K562 (cell line): ENCODE results near the gene NPEPPS. TPM values are rescaled to one million over a fixed set of nuclear protein-coding genes. Genes with fewer than 3 reads are reported as not detected.

Experiments
- ATAC-seq: fragments of 200-7000 bp; cut with Tn5 transposase; 3 replicates; pipeline ENCODE4 v1.9.1; 2020; ENCODE audit warnings: moderate library complexity
- BruUV-seq: library from RNA; stranded (reverse); fragments of 400-500 nt; replicated peaks from 2 replicates; lab custom pipeline; 2021; lab: Mats Ljungman, UMichigan
- CTCF ChIA-PET: fragments of 300-600 bp; formaldehyde crosslinking; extraction: SDS; loops from one replicate; lab custom pipeline; 2021; ENCODE audit warnings: low intra/inter-chr PET ratio; lab: Yijun Ruan, JAX
- POLR2A ChIA-PET: fragments of 300-600, 350-650 bp; sonication (Branson Sonifier 250); formaldehyde crosslinking; extraction: SDS; loops from one replicate; lab custom pipeline; 2021; ENCODE audit warnings: antibody characterized with exemption, inconsistent platforms; lab: Yijun Ruan, JAX
- DNase-seq, 4 experiments: peaks; one replicate each; pipeline versions ENCODE4 v3.0.0 to v3.0.0-alpha.2; 2011 to 2018; ENCODE audit warnings: low spot score in 3 of 4, mixed read lengths in 3 of 4; ENCODE audit errors: extremely low read depth in 1 of 4
- FAIRE-seq: peaks from 2 replicates; lab custom pipeline; 2011; peaks lifted over from hg19 to GRCh38; lab: Jason Lieb, UNC
- H2AFZ ChIP-seq: 2 replicates; pipeline ENCODE4 v1.6.0; 2011; ENCODE audit warnings: low read depth, low read length, control low read depth, inconsistent platforms
- H3K27ac ChIP-seq: fragments of 200-600 bp; 3 replicates; pipeline ENCODE4 v1.8.0; 2011; ENCODE audit warnings: low read depth, mild to moderate bottlenecking, control low read depth, inconsistent platforms, low read length, moderate library complexity, mixed read lengths; ENCODE audit errors: extremely low read depth
- H3K27me3 ChIP-seq, 2 experiments: fragments of 300-600 bp in 1 of 2; 2 replicates in 1 of 2; 3 replicates in 1 of 2; pipeline versions ENCODE4 v1.6.0 to v1.8.0; 2011; ENCODE audit warnings: inconsistent platforms in 2 of 2, low read length in 2 of 2, mild to moderate bottlenecking in 1 of 2, mixed read lengths in 1 of 2, moderate library complexity in 1 of 2; ENCODE audit not compliant: control insufficient read depth in 2 of 2, insufficient read depth in 2 of 2
- H3K36me3 ChIP-seq: fragments of 300-600 bp; 3 replicates; pipeline ENCODE4 v1.8.0; 2011; ENCODE audit warnings: mild to moderate bottlenecking, low read length, inconsistent platforms; ENCODE audit not compliant: control insufficient read depth, insufficient read depth
- H3K4me1 ChIP-seq, 2 experiments: fragments of 200-600 bp in 1 of 2; replicated peaks in 1 of 2; 2 replicates in 1 of 2; 3 replicates in 1 of 2; pipeline versions ENCODE4 v1.5.1 to v1.8.0; 2011; ENCODE audit warnings: inconsistent platforms in 2 of 2, low read length in 2 of 2, mild to moderate bottlenecking in 1 of 2, mixed read lengths in 1 of 2, moderate library complexity in 1 of 2; ENCODE audit not compliant: control insufficient read depth in 2 of 2, insufficient read depth in 2 of 2
- H3K4me2 ChIP-seq: 2 replicates; pipeline ENCODE4 v1.6.1; 2011; ENCODE audit warnings: low read length, control low read depth, inconsistent platforms, mixed read lengths; ENCODE audit not compliant: insufficient read depth
- H3K4me3 ChIP-seq: fragments of 200-600 bp; sonication (generic), shearing (Covaris generic); 2 replicates; pipeline ENCODE4 v1.5.1; 2016; ENCODE audit warnings: control low read depth, inconsistent platforms
- H3K79me2 ChIP-seq: fragments of 200-600 bp; 3 replicates; pipeline ENCODE4 v1.8.0; 2011; ENCODE audit warnings: low read length, inconsistent platforms; ENCODE audit not compliant: control insufficient read depth, insufficient read depth
- H3K9ac ChIP-seq, 2 experiments: 2 replicates each; pipeline versions ENCODE4 v1.6.0 to v1.6.1; 2011; ENCODE audit warnings: low read depth in 2 of 2, low read length in 2 of 2, control low read depth in 1 of 2, inconsistent platforms in 1 of 2, mild to moderate bottlenecking in 1 of 2, mixed read lengths in 1 of 2; ENCODE audit not compliant: insufficient read depth in 1 of 2
- H3K9me1 ChIP-seq: one replicate; pipeline ENCODE4 v1.6.0; 2011; ENCODE audit warnings: inconsistent platforms, mild to moderate bottlenecking, low read length, moderate library complexity; ENCODE audit not compliant: control insufficient read depth, insufficient read depth
- H3K9me3 ChIP-seq: replicated peaks from 2 replicates; pipeline ENCODE4 v1.5.1; 2011; ENCODE audit warnings: low read depth, low read length, inconsistent platforms; ENCODE audit not compliant: control insufficient read depth, insufficient read depth
- H4K20me1 ChIP-seq: replicated peaks from 2 replicates; pipeline ENCODE4 v1.6.1; 2011; ENCODE audit warnings: low read length, inconsistent platforms, mixed read lengths; ENCODE audit not compliant: control insufficient read depth, insufficient read depth
- POLR3A ChIP-seq: IDR thresholded peaks from 2 replicates; pipeline ENCODE4 v1.6.1; 2011; ENCODE audit warnings: borderline replicate concordance, mild to moderate bottlenecking, moderate library complexity; ENCODE audit not compliant: insufficient read length, insufficient read depth; ENCODE audit errors: extremely low read depth
- RFX5 ChIP-seq: IDR thresholded peaks from 2 replicates; pipeline ENCODE4 v1.6.1; 2011; ENCODE audit warnings: low read depth, mild to moderate bottlenecking, improper control_type of control experiment, low read length
- ZNF507 ChIP-seq: conservative IDR thresholded peaks from 2 replicates; pipeline ENCODE4 v1.6.1; 2017; ENCODE audit warnings: missing genetic modification characterization, missing compliant biosample characterization
- WGBS: fragments of 100-300 bp; shearing (Covaris generic); methylation state at CpG from one replicate; pipeline ENCODE4 v1.1.6; 2016; ENCODE audit warnings: low coverage, mixed read lengths; ENCODE audit not compliant: insufficient coverage; ENCODE audit errors: missing lambda C conversion rate; 5-methylcytosine and 5-hydroxymethylcytosine counted together
- in situ Hi-C: fragments of 300-500 bp; cut with MboI; formaldehyde crosslinking; loops from 4 replicates; pipeline ENCODE4 v1.15.0; 2018; ENCODE audit warnings: inconsistent platforms, mixed read lengths
- intact Hi-C: fragments of 100-400 bp; cut with micrococcal nuclease; formaldehyde crosslinking; loops from 2 replicates; pipeline ENCODE4 v1.14.2; 2022
- polyA plus RNA-seq, 8 experiments: library from polyadenylated mRNA; depleted of rRNA in 4 of 8; stranded (reverse) in 5 of 8; unstranded in 3 of 8; fragments of >200 nt; fragmentation: Nextera tagmentation in 2 of 8; fragmentation: Illumina TruSeq in 1 of 8; extraction: Ambion mirVana in 2 of 8; extraction: Trizol in 1 of 8; gene quantifications; 2 replicates each; pipeline versions ENCODE4 v1.2.1 to v1.2.3, GENCODE V29; 2011 to 2014; ENCODE audit warnings: inconsistent platforms in 1 of 8, missing spikeins in 1 of 8
- total RNA-seq, 7 experiments: library from RNA; depleted of rRNA in 6 of 7; stranded (reverse); fragments of >200 nt in 6 of 7; fragmentation: Illumina TruSeq in 2 of 7; extraction: Trizol in 2 of 7; gene quantifications; 2 replicates each; pipeline versions ENCODE4 v1.2.1 to v1.2.3, GENCODE V29; 2011 to 2021; ENCODE audit warnings: low replicate concordance in 1 of 7
- TF ChIP-seq, protein P1 (sequence below), 2 experiments: fragments of 450-650 bp in 1 of 2; sonication (generic) in 1 of 2; formaldehyde crosslinking in 1 of 2; IDR thresholded peaks in 1 of 2; conservative IDR thresholded peaks in 1 of 2; 2 replicates each; pipeline versions ENCODE4 v1.6.1 to v1.8.1; 2016 to 2023; ENCODE audit warnings: mild to moderate bottlenecking in 2 of 2, moderate library complexity in 2 of 2, inconsistent platforms in 1 of 2, missing genetic modification reagents in 1 of 2

Gene NPEPPS
- total and polyA plus RNA-seq, 9 of the 15 experiments (the other 6 are each of a cell fraction or from before 2014, with no cell fraction given) = 21.4 to 108 (median 46.0) TPM

DNA sequence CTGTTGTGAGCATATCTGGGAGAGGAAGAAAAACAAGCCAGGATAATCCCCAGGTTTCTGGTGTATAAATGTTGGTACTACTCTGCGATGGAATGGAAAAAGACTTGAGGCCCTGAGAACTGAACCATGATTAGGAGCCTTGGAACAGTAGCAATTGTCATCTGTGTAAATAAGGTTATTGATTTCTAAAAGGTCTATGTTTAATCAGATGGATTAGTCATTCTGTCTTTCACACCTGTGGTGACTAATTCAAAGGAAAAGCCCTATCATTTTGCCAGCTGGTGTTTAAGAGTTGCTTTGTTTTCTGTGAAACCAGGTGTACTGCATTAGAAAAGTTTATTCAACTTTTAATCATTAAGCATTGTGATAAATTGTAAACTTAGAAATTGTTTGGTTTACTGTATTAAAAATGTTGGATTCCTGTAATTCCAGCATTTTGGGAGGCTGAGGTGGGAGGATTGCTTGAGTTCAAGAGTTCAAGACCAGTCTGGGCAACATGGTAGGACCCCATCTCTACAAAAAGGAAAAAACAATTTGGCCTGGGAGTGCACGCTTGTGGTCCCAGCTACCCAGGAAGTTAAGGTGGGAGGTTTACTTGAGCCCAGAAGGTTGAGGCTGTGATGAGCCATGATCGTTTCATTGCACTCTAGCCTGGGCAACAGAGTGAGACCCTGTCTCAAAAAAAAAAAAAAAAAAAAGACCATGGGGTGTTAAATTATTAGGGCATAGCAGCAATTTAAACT, 89.8 kb downstream of the NPEPPS start:
- FAIRE-seq = no peak
- no peak for DNase-seq
- H3K79me2 ChIP-seq = no peaks in the 10 kb centered on the region
- no peak overlapping the region for H3K4me2 ChIP-seq
- no TSS peak for BruUV-seq
- no peak overlapping the region for H2AFZ ChIP-seq
- H4K20me1 ChIP-seq = no peaks in the 10 kb centered on the region
- H3K36me3 ChIP-seq = peaks cover 73% of the 10 kb centered on the region
- no peaks in the 10 kb centered on the region for H3K9me1 ChIP-seq
- CTCF ChIA-PET = no interaction called here
- intact Hi-C loops = no loop called here
- in situ Hi-C loops = loop anchor here (25.0 kb wide), 1 partner anchor 633 kb away; the partner anchor contains the start of gene RPRML
- H3K9ac ChIP-seq = no peak overlapping the region
- H3K4me1 ChIP-seq = no peaks in the 10 kb centered on the region
- H3K4me3 ChIP-seq = no peak overlapping the region
- H3K27me3 ChIP-seq = no peaks in the 10 kb centered on the region
- 96% methylated on average over 3 of the region's 3 CpGs for WGBS
- POLR2A ChIA-PET = interaction anchor here (2.6 kb wide), 1 partner anchor 9 kb away, joined by 9 read pairs; no protein-coding TSS in a partner anchor
- no peak overlapping the region for H3K27ac ChIP-seq
- no peak for ATAC-seq
- no peaks in the 10 kb centered on the region for H3K9me3 ChIP-seq
- TF ChIP-seq, protein P1, sequence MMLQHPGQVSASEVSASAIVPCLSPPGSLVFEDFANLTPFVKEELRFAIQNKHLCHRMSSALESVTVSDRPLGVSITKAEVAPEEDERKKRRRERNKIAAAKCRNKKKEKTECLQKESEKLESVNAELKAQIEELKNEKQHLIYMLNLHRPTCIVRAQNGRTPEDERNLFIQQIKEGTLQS (IDR thresholded peaks at IDR 0.05) = no peak
- TF ChIP-seq, protein P1 (CRISPR knock-in tag; conservative IDR thresholded peaks at IDR 0.05) = no peak
- TF ChIP-seq ZNF507 (no peak), POLR3A (no peak), RFX5 (no peak)
- TF ChIP-seq, all 486 proteins: peak for 0
